HG03558 (cell line): ENCODE results near the gene AXIN2.
"Not testable (repeated sequence)": the region's sequence is repeated elsewhere in the genome, so short reads cannot be mapped to it uniquely, and the experiment has no call there.

ENCODE experiments used
- ATAC-seq: cut with Tn5 transposase; IDR thresholded peaks from one replicate; pipeline ENCODE4 v1.9.1; 2021; ENCODE audit warnings: moderate number of reproducible peaks; ENCODE audit not compliant: unreplicated experiment; ENCODE audit errors: extremely low read depth

AXIN2 gene

GRCh38 chr17:65538675-65539529, 22.5 kb downstream of the AXIN2 start:
- no peak for ATAC-seq

- no peak for ATAC-seq
Measured at GRCh38 chr17:65537845-65538674, 23.4 kb downstream of the AXIN2 start.

GRCh38 chr17:65537343-65537844, 24.1 kb downstream of the AXIN2 start:
- no peak for ATAC-seq

GRCh38 chr17:65536573-65537342, 24.7 kb downstream of the AXIN2 start:
- no peak for ATAC-seq

GRCh38 chr17:65535777-65536572, 25.5 kb downstream of the AXIN2 start:
- no peak for ATAC-seq

GRCh38 chr17:65533852-65534457, 27.5 kb downstream of the AXIN2 start:
- ATAC-seq, result no peak

- no peak for ATAC-seq
Measured at GRCh38 chr17:65533056-65533745, 28.2 kb downstream of the AXIN2 start.

GRCh38 chr17:65532101-65532890, 29.2 kb downstream of the AXIN2 start:
- no peak for ATAC-seq

- ATAC-seq, result no peak
Measured at GRCh38 chr17:65531256-65532100, 30.0 kb downstream of the AXIN2 start.

GRCh38 chr17:65530523-65531255, 30.8 kb downstream of the AXIN2 start:
- ATAC-seq, result no peak

- no peak for ATAC-seq
Measured at GRCh38 chr17:65529761-65530522, 31.5 kb downstream of the AXIN2 start.

GRCh38 chr17:65529040-65529633, 32.3 kb downstream of the AXIN2 start:
- ATAC-seq, result no peak

GRCh38 chr17:65527857-65528591, 33.4 kb downstream of the AXIN2 start:
- no peak for ATAC-seq

GRCh38 chr17:65527381-65527780, 34.1 kb downstream of the AXIN2 start:
- no peak for ATAC-seq

- not testable (repeated sequence) for ATAC-seq
Measured at GRCh38 chr17:65526854-65527253, 34.6 kb downstream of the AXIN2 start.
